Left ventricle myocardium inferior (tissue), 1 donor: Measurements from ENCODE around the gene HHAT. TPM values are rescaled to one million over a fixed set of nuclear protein-coding genes. Genes with fewer than 3 reads are reported as not detected.
"Not testable (repeated sequence)": the region's sequence is repeated elsewhere in the genome, so short reads cannot be mapped to it uniquely, and the experiment has no call there.

Experiments used
- DNase-seq: peaks from one replicate; pipeline ENCODE4 v3.0.0-alpha.2; 2020
- H3K27ac ChIP-seq: fragments of 200-600 bp; replicated peaks from 2 replicates; pipeline ENCODE4 v1.8.0; 2021
- H3K27me3 ChIP-seq: fragments of 200-600 bp; 2 replicates; pipeline ENCODE4 v1.8.0; 2021; ENCODE audit warnings: low read depth
- H3K36me3 ChIP-seq: fragments of 200-600 bp; 2 replicates; pipeline ENCODE4 v1.8.0; 2021
- H3K4me1 ChIP-seq: fragments of 200-600 bp; 2 replicates; pipeline ENCODE4 v1.8.0; 2021
- H3K4me3 ChIP-seq: fragments of 200-600 bp; 2 replicates; pipeline ENCODE4 v1.8.0; 2021; ENCODE audit warnings: mild to moderate bottlenecking, moderate library complexity
- H3K9me3 ChIP-seq: fragments of 200-600 bp; replicated peaks from 2 replicates; pipeline ENCODE4 v1.8.0; 2021
- intact Hi-C: fragments of 100-400 bp; cut with micrococcal nuclease; formaldehyde crosslinking; loops from one replicate; pipeline ENCODE4 v1.11.0; 2022
- total RNA-seq: library from RNA; stranded (reverse); fragmentation: NEBNext Ultra II Directional; extraction: Animal tissue kit (Norgen Biotek cat#: 25700); gene quantifications from one replicate; pipeline ENCODE4 v1.2.1, GENCODE V29; 2021
- TF ChIP-seq, protein P1 (sequence below): fragments of 200-600 bp; IDR thresholded peaks from 2 replicates; pipeline ENCODE4 v1.8.0; 2021; ENCODE audit warnings: antibody characterized with exemption, mild to moderate bottlenecking, borderline replicate concordance
- donor health status: DM: no; HTN: yes; CAD: no; lungs with severe emphysema.

HHAT gene
- total RNA-seq, 1 donor from 2014 or later: 2.1 TPM

- intact Hi-C loops: no loop called here
- TF ChIP-seq, protein P1, sequence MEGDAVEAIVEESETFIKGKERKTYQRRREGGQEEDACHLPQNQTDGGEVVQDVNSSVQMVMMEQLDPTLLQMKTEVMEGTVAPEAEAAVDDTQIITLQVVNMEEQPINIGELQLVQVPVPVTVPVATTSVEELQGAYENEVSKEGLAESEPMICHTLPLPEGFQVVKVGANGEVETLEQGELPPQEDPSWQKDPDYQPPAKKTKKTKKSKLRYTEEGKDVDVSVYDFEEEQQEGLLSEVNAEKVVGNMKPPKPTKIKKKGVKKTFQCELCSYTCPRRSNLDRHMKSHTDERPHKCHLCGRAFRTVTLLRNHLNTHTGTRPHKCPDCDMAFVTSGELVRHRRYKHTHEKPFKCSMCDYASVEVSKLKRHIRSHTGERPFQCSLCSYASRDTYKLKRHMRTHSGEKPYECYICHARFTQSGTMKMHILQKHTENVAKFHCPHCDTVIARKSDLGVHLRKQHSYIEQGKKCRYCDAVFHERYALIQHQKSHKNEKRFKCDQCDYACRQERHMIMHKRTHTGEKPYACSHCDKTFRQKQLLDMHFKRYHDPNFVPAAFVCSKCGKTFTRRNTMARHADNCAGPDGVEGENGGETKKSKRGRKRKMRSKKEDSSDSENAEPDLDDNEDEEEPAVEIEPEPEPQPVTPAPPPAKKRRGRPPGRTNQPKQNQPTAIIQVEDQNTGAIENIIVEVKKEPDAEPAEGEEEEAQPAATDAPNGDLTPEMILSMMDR: no peak
- no peaks in the 10 kb centered on the region for H3K27me3 ChIP-seq
- H3K4me3 ChIP-seq: no peak overlapping the region
- H3K4me1 ChIP-seq: no peaks in the 10 kb centered on the region
- no peak for DNase-seq
- peaks cover 8% of the 10 kb centered on the region for H3K36me3 ChIP-seq
- H3K27ac ChIP-seq: no peak overlapping the region
- H3K9me3 ChIP-seq: peaks cover 3% of the 10 kb centered on the region
These were observed 88.0 kb downstream of the HHAT start for GRCh38 chr1:210416681-210417080.

- H3K4me3 ChIP-seq: no peak overlapping the region
- DNase-seq: no peak
- no peak overlapping the region for H3K27ac ChIP-seq
- H3K36me3 ChIP-seq: peaks cover 8% of the 10 kb centered on the region
- H3K27me3 ChIP-seq: no peaks in the 10 kb centered on the region
- intact Hi-C loops: no loop called here
- no peaks in the 10 kb centered on the region for H3K4me1 ChIP-seq
- peaks cover 3% of the 10 kb centered on the region for H3K9me3 ChIP-seq
- TF ChIP-seq, protein P1: no peak
These were observed 89.2 kb downstream of the HHAT start for GRCh38 chr1:210417881-210418280.

DNA sequence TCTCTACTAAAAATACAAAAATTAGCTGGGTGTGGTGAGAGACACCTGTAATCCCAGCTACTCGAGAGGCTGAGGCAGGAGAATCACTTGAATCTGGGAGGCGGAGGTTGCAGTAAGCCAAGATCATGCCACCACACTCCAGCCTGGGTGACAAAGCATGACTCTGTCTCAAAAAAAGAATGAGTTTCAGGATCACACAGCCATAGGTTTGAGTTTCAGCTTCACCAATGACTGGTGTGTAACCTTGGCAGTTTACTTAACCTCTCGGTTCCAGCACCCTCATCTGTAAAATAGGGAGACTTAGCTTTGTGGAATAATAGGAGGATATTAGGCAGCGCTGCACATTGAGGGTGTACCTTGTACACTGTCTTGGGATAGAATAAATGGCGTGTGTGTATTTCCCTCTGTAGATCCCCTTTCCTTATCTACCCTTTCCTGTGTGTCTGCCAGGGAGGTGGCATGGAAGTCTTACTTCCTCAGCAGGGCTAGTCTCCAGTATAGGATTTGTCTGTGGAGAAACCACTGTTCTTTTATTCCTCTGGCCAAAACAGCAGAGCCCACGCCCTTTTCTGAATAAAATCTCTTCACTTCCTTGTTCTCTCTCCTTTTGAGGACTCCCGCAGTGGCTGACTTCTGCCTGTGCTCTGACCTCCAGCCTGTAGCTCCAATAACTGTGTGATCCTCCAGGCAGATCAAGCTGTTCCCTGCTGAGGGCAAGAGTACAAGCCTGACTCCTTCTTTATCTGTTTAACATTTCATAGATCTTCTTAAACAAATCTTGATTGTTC, 90.4 kb downstream of the HHAT start:
- H3K9me3 ChIP-seq: peaks cover 7% of the 10 kb centered on the region
- DNase-seq: no peak
- no peaks in the 10 kb centered on the region for H3K27me3 ChIP-seq
- H3K36me3 ChIP-seq: no peaks in the 10 kb centered on the region
- no peaks in the 10 kb centered on the region for H3K4me1 ChIP-seq
- no peak overlapping the region for H3K27ac ChIP-seq
- no peak overlapping the region for H3K4me3 ChIP-seq
- intact Hi-C loops: no loop called here
- TF ChIP-seq, protein P1: no peak

- DNase-seq, H3K36me3 ChIP-seq, H3K27ac ChIP-seq, H3K4me3 ChIP-seq, intact Hi-C loops, H3K4me1 ChIP-seq, H3K27me3 ChIP-seq: not testable (repeated sequence)
- H3K9me3 ChIP-seq: peaks cover 13% of the 10 kb centered on the region
These were observed 98.0 kb downstream of the HHAT start for GRCh38 chr1:210426696-210427095.

- H3K4me3 ChIP-seq: no peak overlapping the region
- TF ChIP-seq, protein P1: no peak
- intact Hi-C loops: no loop called here
- H3K27ac ChIP-seq: no peak overlapping the region
- peaks cover 9% of the 10 kb centered on the region for H3K9me3 ChIP-seq
- no peak for DNase-seq
- no peaks in the 10 kb centered on the region for H3K4me1 ChIP-seq
- no peaks in the 10 kb centered on the region for H3K36me3 ChIP-seq
- H3K27me3 ChIP-seq: no peaks in the 10 kb centered on the region
These were observed 100.0 kb downstream of the HHAT start for GRCh38 chr1:210428696-210429095.

DNA sequence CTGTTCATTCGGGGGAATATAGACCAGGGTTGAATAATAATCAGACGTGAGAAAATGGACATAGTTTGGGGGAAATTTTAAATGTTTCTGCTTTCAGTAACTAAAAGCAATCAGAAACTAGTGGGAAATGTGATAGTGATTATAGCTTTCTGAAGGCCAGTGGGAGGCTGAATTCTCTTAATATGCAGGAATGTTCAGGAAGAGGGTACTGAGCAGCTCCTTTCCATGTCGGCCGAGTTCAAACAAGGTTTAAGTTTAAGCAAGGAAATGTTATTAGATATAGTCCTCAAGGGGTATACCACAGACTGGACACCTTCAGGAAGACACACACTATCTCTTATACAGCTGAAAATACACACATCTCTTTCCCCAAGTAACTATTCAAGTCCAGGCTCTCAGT, 105.5 kb downstream of the HHAT start:
- Histone ChIP-seq H3K9me3 (no peaks in the 10 kb centered on the region), H3K27me3 (no peaks in the 10 kb centered on the region), H3K27ac (no peak overlapping the region), H3K4me1 (no peaks in the 10 kb centered on the region), H3K36me3 (no peaks in the 10 kb centered on the region), H3K4me3 (no peak overlapping the region)
- intact Hi-C loops: no loop called here
- TF ChIP-seq, protein P1: no peak
- DNase-seq: no peak
